Keratinocyte (primary cell): ENCODE measurements around the gene SYNJ2.

Source experiments
- CTCF ChIP-seq, 3 experiments: IDR thresholded peaks in 1 of 3; conservative IDR thresholded peaks in 1 of 3; optimal IDR thresholded peaks in 1 of 3; 2 replicates in 2 of 3; 3 replicates in 1 of 3; pipeline versions ENCODE3 to v1.5.1; 2011; ENCODE audit warnings: low read length in 3 of 3, mild to moderate bottlenecking in 3 of 3, moderate library complexity in 2 of 3, control low read depth in 1 of 3, inconsistent platforms in 1 of 3; ENCODE audit not compliant: insufficient read depth in 2 of 3; ENCODE audit errors: extremely low read depth in 1 of 3
- EZH2 ChIP-seq: IDR thresholded peaks from one replicate; pipeline ENCODE4 v1.6.1; 2012; ENCODE audit warnings: inconsistent platforms, mild to moderate bottlenecking, low read length, moderate library complexity

GRCh38 chr6:158087224-158087867 is 105.7 kb downstream of the SYNJ2 start:
- no peak for TF ChIP-seq EZH2
- no peak for TF ChIP-seq CTCF (optimal IDR thresholded peaks at IDR 0.05 in 1 of 3, IDR thresholded peaks at IDR 0.05 in 1 of 3, conservative IDR thresholded peaks at IDR 0.05 in 1 of 3; ENCODE audit: extremely low read depth in 1 of 3, insufficient read depth in 2 of 3, low read length in 3 of 3)
